HG02588 (cell line): ENCODE data around the gene KLF6.

Experiments
- ATAC-seq: cut with Tn5 transposase; IDR thresholded peaks from one replicate; pipeline ENCODE4 v1.9.1; 2021; ENCODE audit warnings: mild to moderate bottlenecking, moderate library complexity; ENCODE audit not compliant: unreplicated experiment

KLF6 gene

GRCh38 chr10:3775696-3776551, 9.1 kb downstream of the KLF6 start:
- no peak for ATAC-seq

- no peak for ATAC-seq
Observed at GRCh38 chr10:3774814-3775695, 10.0 kb downstream of the KLF6 start.

GRCh38 chr10:3774018-3774813, 10.8 kb downstream of the KLF6 start:
- no peak for ATAC-seq

- no peak for ATAC-seq
Observed at GRCh38 chr10:3773460-3774017, 11.5 kb downstream of the KLF6 start.

- ATAC-seq: no peak
Observed at GRCh38 chr10:3772361-3773171, 12.4 kb downstream of the KLF6 start.

- ATAC-seq: no peak
Observed at GRCh38 chr10:3770611-3771110, 14.3 kb downstream of the KLF6 start.

- no peak for ATAC-seq
Observed at GRCh38 chr10:3769556-3769955, 15.5 kb downstream of the KLF6 start.

GRCh38 chr10:3766046-3766756, 18.8 kb downstream of the KLF6 start:
- ATAC-seq: no peak

- no peak for ATAC-seq
Observed at GRCh38 chr10:3765146-3765545, 19.9 kb downstream of the KLF6 start.

- no peak for ATAC-seq
Observed at GRCh38 chr10:3764626-3765112, 20.3 kb downstream of the KLF6 start.

GRCh38 chr10:3763852-3764625, 21.0 kb downstream of the KLF6 start:
- no peak for ATAC-seq

GRCh38 chr10:3763035-3763456, 22.0 kb downstream of the KLF6 start:
- ATAC-seq: no peak

GRCh38 chr10:3762309-3762708, 22.7 kb downstream of the KLF6 start:
- no peak for ATAC-seq

GRCh38 chr10:3761904-3762303, 23.1 kb downstream of the KLF6 start:
- ATAC-seq: no peak

- no peak for ATAC-seq
Observed at GRCh38 chr10:3761021-3761686, 23.9 kb downstream of the KLF6 start.

- no peak for ATAC-seq
Observed at GRCh38 chr10:3760083-3760482, 24.9 kb downstream of the KLF6 start.

GRCh38 chr10:3759397-3759796, 25.6 kb downstream of the KLF6 start:
- ATAC-seq: no peak
